Measurements from ENCODE around the gene FGD2. TPM values are rescaled to one million over a fixed set of nuclear protein-coding genes. Genes with fewer than 3 reads are reported as not detected.

FGD2 gene
- total and polyA plus RNA-seq, 2 donors (not counting 1 experiment from before 2014, with no cell fraction given): 352 to 682 TPM

DNA sequence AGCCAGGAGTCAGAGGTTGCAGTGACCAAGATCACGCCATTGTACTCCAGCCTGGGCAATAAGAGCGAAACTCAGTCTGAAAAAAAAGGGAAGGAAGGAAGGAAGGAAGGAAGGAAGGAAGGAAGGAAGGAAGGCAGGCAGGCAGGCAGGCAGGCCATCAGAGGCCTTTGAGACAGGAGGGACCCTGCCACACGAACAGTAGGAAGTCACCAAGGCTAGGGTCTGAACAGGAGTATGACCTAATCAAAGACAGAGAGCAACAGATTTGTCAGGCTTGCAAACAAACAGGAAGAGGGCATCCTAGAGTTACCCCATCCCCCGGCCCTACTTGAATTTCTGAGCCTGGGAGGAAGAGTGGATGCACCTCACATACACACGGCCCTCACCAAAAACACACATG lies 67.1 kb downstream of the FGD2 start:
- no peaks in the 10 kb centered on the region for H3K36me3 ChIP-seq (replicated peaks in 1 of 2; ENCODE audit: control extremely low read depth in 1 of 2, control insufficient read depth in 1 of 2, extremely low read depth in 1 of 2, insufficient read depth in 2 of 2, low read length in 1 of 2)
- peaks cover 17% of the 10 kb centered on the region for H3K4me1 Mint-ChIP-seq
- no peaks in the 10 kb centered on the region for H3K9me3 ChIP-seq (ENCODE audit: control extremely low read depth in 1 of 3, control insufficient read depth in 2 of 3, insufficient read depth in 1 of 3, low read length in 2 of 3)
- no peak overlapping the region for H3K27ac ChIP-seq (ENCODE audit: low read length in 2 of 2)
- no peak overlapping the region for H2AFZ ChIP-seq (ENCODE audit: insufficient read depth, low read depth, low read length, poor library complexity, severe bottlenecking)
- intact Hi-C loops (cut with micrococcal nuclease): no loop called here
- POLR2A ChIA-PET: no interaction called here
- H3K4me1 ChIP-seq (ENCODE audit: control insufficient read depth in 2 of 2, insufficient read depth in 2 of 2, low read length in 2 of 2): peaks cover 5 to 11% of the 10 kb centered on the region in 2 donors
- H3K79me2 ChIP-seq (ENCODE audit: control insufficient read depth, insufficient read depth, low read length): no peaks in the 10 kb centered on the region
- H3K4me3 Mint-ChIP-seq: no peak overlapping the region
- no peaks in the 10 kb centered on the region for H3K27me3 Mint-ChIP-seq
- 69% methylated on average over 2 of the region's 5 CpGs for WGBS (ENCODE audit: insufficient coverage)
- no peak overlapping the region for H3K4me2 ChIP-seq (replicated peaks; ENCODE audit: low read depth, low read length, poor library complexity, severe bottlenecking)
- TF ChIP-seq EZH2 (IDR thresholded peaks at IDR 0.05; ENCODE audit: borderline replicate concordance, insufficient read depth, low read depth, low read length, poor library complexity, severe bottlenecking) (no peak), CTCF (IDR thresholded peaks at IDR 0.05) (no peak)
- ATAC-seq (ENCODE audit: low read depth) (no peak), DNase-seq (no peak)
- no peak overlapping the region for H3K4me3 ChIP-seq (ENCODE audit: control extremely low read depth in 1 of 5, extremely low read depth in 1 of 5, insufficient read depth in 1 of 5, low read depth in 2 of 5, low read length in 4 of 5)
- no peaks in the 10 kb centered on the region for H3K27me3 ChIP-seq (replicated peaks in 1 of 4; ENCODE audit: control extremely low read depth in 1 of 4, control insufficient read depth in 3 of 4, insufficient read depth in 4 of 4, low read length in 3 of 4)
- H4K20me1 ChIP-seq (ENCODE audit: control insufficient read depth, insufficient read depth, low read length, poor library complexity, severe bottlenecking): no peaks in the 10 kb centered on the region
- peak overlapping the region; percentile 2 for H3K27ac Mint-ChIP-seq
- no peak overlapping the region for H3K9ac ChIP-seq (ENCODE audit: low read length)
- CTCF ChIA-PET: interaction anchor here (1.2 to 1.3 kb wide), 3 partner anchors 17 to 98 kb away, joined by 3 to 7 read pairs (median 3); partner anchors contain the start of gene PIM1
- no peaks in the 10 kb centered on the region for H3K9me3 Mint-ChIP-seq (ENCODE audit: insufficient read depth)

GRCh38 chr6:37074053-37074827 lies 68.8 kb downstream of the FGD2 start:
- WGBS (ENCODE audit: insufficient coverage): 93% methylated on average over 11 of the region's 12 CpGs
- Mint-ChIP-seq H3K4me1 (peaks cover 17% of the 10 kb centered on the region), H3K27me3 (no peaks in the 10 kb centered on the region), H3K4me3 (no peak overlapping the region), H3K27ac (no peak overlapping the region), H3K9me3 (ENCODE audit: insufficient read depth) (no peaks in the 10 kb centered on the region)
- ATAC-seq (ENCODE audit: low read depth): no peak
- Histone ChIP-seq H3K79me2 (ENCODE audit: control insufficient read depth, insufficient read depth, low read length) (no peaks in the 10 kb centered on the region), H3K9ac (ENCODE audit: low read length) (no peak overlapping the region), H3K4me3 (ENCODE audit: control extremely low read depth in 1 of 5, extremely low read depth in 1 of 5, insufficient read depth in 1 of 5, low read depth in 2 of 5, low read length in 4 of 5) (no peak overlapping the region), H3K27ac (ENCODE audit: low read length in 2 of 2) (no peak overlapping the region), H3K4me1 (ENCODE audit: control insufficient read depth in 2 of 2, insufficient read depth in 2 of 2, low read length in 2 of 2) (peaks cover 5 to 11% of the 10 kb centered on the region in 2 donors), H3K9me3 (ENCODE audit: control extremely low read depth in 1 of 3, control insufficient read depth in 2 of 3, insufficient read depth in 1 of 3, low read length in 2 of 3) (no peaks in the 10 kb centered on the region), H3K27me3 (replicated peaks in 1 of 4; ENCODE audit: control extremely low read depth in 1 of 4, control insufficient read depth in 3 of 4, insufficient read depth in 4 of 4, low read length in 3 of 4) (no peaks in the 10 kb centered on the region), H3K4me2 (replicated peaks; ENCODE audit: low read depth, low read length, poor library complexity, severe bottlenecking) (no peak overlapping the region), H2AFZ (ENCODE audit: insufficient read depth, low read depth, low read length, poor library complexity, severe bottlenecking) (no peak overlapping the region), H4K20me1 (ENCODE audit: control insufficient read depth, insufficient read depth, low read length, poor library complexity, severe bottlenecking) (no peaks in the 10 kb centered on the region), H3K36me3 (replicated peaks in 1 of 2; ENCODE audit: control extremely low read depth in 1 of 2, control insufficient read depth in 1 of 2, extremely low read depth in 1 of 2, insufficient read depth in 2 of 2, low read length in 1 of 2) (no peaks in the 10 kb centered on the region)
- DNase-seq: no peak
- CTCF ChIA-PET: interaction anchor here (0.8 to 1.9 kb wide), 2 partner anchors 23 to 45 kb away, joined by 3 to 6 read pairs; no protein-coding TSS in a partner anchor
- TF ChIP-seq CTCF (IDR thresholded peaks at IDR 0.05) (no peak), EZH2 (IDR thresholded peaks at IDR 0.05; ENCODE audit: borderline replicate concordance, insufficient read depth, low read depth, low read length, poor library complexity, severe bottlenecking) (no peak)
- intact Hi-C loops (cut with micrococcal nuclease): no loop called here
- POLR2A ChIA-PET: no interaction called here
